Heart right ventricle (tissue), 16 donors: ENCODE measurements around the gene CCP110. TPM values are rescaled to one million over a fixed set of nuclear protein-coding genes. Genes with fewer than 3 reads are reported as not detected.

ENCODE experiments used
- ATAC-seq, 8 donors: fragments of 200-7000 bp; cut with Tn5 transposase; one replicate each; pipeline ENCODE4 v1.9.1; 2020; ENCODE audit warnings: mild to moderate bottlenecking in 8 of 8, moderate library complexity in 8 of 8, moderate number of reproducible peaks in 1 of 8
- DNase-seq, 2 donors: peaks; one replicate each; pipeline ENCODE4 v3.0.0-alpha.2; 2020
- H3K27ac ChIP-seq, 10 donors: fragments of 200-600 bp; sonication (generic) in 2 of 10; one replicate each; pipeline versions ENCODE4 v1.5.0 to v1.8.0; 2020 to 2022; ENCODE audit warnings: mild to moderate bottlenecking in 3 of 10
- H3K27me3 ChIP-seq, 7 donors: fragments of 200-600 bp; one replicate each; pipeline ENCODE4 v1.8.0; 2021 to 2022; ENCODE audit warnings: mild to moderate bottlenecking in 2 of 7
- H3K36me3 ChIP-seq, 9 donors: fragments of 200-600 bp; sonication (generic) in 1 of 9; one replicate each; pipeline versions ENCODE4 v1.5.0 to v1.8.0; 2020 to 2022; ENCODE audit warnings: mild to moderate bottlenecking in 2 of 9
- H3K4me1 ChIP-seq, 9 donors: fragments of 200-600 bp; sonication (generic) in 1 of 9; one replicate each; pipeline versions ENCODE4 v1.5.0 to v1.8.0; 2020 to 2022; ENCODE audit warnings: mild to moderate bottlenecking in 4 of 9
- H3K4me3 ChIP-seq, 10 donors: fragments of 200-600 bp; sonication (generic) in 2 of 10; one replicate each; pipeline versions ENCODE4 v1.5.0 to v1.8.0; 2020 to 2022; ENCODE audit warnings: mild to moderate bottlenecking in 7 of 10, moderate library complexity in 2 of 10
- H3K9me3 ChIP-seq, 11 donors: fragments of 200-600 bp in 10 of 11; sonication (generic) in 2 of 11; one replicate each; pipeline versions ENCODE4 v1.5.0 to v1.8.0; 2013 to 2022; ENCODE audit warnings: mild to moderate bottlenecking in 2 of 11, control low read depth in 1 of 11, moderate library complexity in 1 of 11
- WGBS, 2 donors: extraction: QIAGEN DNeasy Blood & Tissue Kit; methylation state at CpG; one replicate each; pipeline ENCODE4 v1.1.7; 2013; ENCODE audit warnings: inconsistent platforms in 1 of 2; 5-methylcytosine and 5-hydroxymethylcytosine counted together
- intact Hi-C, 10 donors: fragments of 100-400 bp; cut with DNase I; formaldehyde crosslinking; loops; one replicate each; pipeline versions ENCODE4 v1.11.1 to v1.14.2; 2022
- polyA plus RNA-seq, 2 donors: library from polyadenylated mRNA; stranded (reverse); fragments of 200-250 nt; gene quantifications; one replicate each; pipeline ENCODE4 v1.2.3, GENCODE V29; 2013
- total RNA-seq, 10 donors: library from RNA; stranded (reverse); fragmentation: NEBNext Ultra II Directional in 3 of 10; extraction: Animal tissue kit (Norgen Biotek cat#: 25700) in 3 of 10; gene quantifications; one replicate each; pipeline versions ENCODE4 v1.2.1 to v1.2.4, GENCODE V29; 2021 to 2023
- TF ChIP-seq, protein P1 (sequence below), 9 donors: fragments of 200-600 bp; sonication (generic) in 2 of 9; IDR thresholded peaks; one replicate each; pipeline versions ENCODE4 v1.5.0 to v1.8.0; 2021 to 2022; ENCODE audit warnings: antibody characterized with exemption in 9 of 9, mild to moderate bottlenecking in 5 of 9, moderate library complexity in 1 of 9
- donor health status: Arrhythmogenic right ventricular cardiomyopathy.
- donor health status: ischemic (EF 13 %, LVEDD 7.1; RV severe dilation, severe dysfunction).
- donor health status: healthy with polysubstance abuse.
- donor health status: DM: no; HTN: yes; CAD: no.
- donor health status: DM: no; HTN: no; CAD: no.
- donor health status: ischemic (EF 25% LVEDD 6.9; RV normal size, moderate dysfunction).
- donor health status: ischemic (EF 25% LVEDD 5.7; RV mildly dilated, moderate dysfunction).
- donor health status: healthy.
- donor health status: DM: yes; HTN: yes; CAD: no.
- donor health status: Ischemic cardiomyopathy.
- donor health status: ischemic (EF 35%, LVEDD 5.7; RV mildly dilated, moderate dysfunction).
- donor health status: nonischemic (EF 11% LVEDD 7.7; RV severe dilation, severe dysfunction).
- donor health status: DM: yes; HTN: yes; CAD: no.
- donor health status: PGD.
- donor health status: ischemic (EF 29% LVEDD 5.4; RV normal size, mild dysfunction).
- donor health status: nonischemic (EF 23%, LVEDD 6.1; RV moderate dilation, normal function).

Gene CCP110
- total and polyA plus RNA-seq, 12 donors = 2.4 to 8.8 (median 7.6) TPM

DNA sequence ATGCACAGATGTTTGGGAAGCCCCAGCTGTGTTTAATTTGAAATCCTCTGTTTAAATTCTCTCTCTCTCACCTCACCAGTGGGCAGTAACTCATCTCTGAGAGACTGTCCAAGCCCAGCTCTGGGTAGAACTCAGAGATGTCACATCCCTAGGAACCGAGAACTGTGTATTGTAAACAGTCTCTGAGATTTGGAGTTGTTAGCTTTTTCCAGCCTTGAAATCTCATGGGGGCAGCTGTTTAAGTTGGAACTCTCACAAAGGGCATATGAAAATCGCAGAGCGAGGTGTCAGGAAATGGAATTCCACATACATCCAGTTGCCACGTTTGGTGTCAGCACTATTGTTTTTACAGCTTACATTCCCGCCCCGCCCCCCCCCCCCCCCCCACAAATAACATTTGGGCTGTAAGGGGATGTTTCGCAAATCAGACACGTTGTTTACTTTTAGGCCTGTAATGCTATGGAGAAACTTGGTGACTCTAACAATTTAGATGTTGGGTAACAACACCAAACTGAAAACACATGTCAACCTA lies 66.1 kb downstream of the CCP110 start:
- ATAC-seq = peak in 5 of 8 donors; percentile 40 to 58 (median 50)
- Histone ChIP-seq H3K4me3 (no peak overlapping the region), H3K9me3 (no peaks in the 10 kb centered on the region), H3K27ac (no peak overlapping the region), H3K4me1 (peaks cover 0 to 17% (median 8%) of the 10 kb centered on the region in 9 donors), H3K36me3 (peaks cover 0 to 87% (median 19%) of the 10 kb centered on the region in 9 donors), H3K27me3 (no peaks in the 10 kb centered on the region)
- intact Hi-C loops = no loop called here
- 46 to 59% methylated on average over 8 of the region's 8 CpGs for WGBS, 2 donors
- TF ChIP-seq, protein P1, sequence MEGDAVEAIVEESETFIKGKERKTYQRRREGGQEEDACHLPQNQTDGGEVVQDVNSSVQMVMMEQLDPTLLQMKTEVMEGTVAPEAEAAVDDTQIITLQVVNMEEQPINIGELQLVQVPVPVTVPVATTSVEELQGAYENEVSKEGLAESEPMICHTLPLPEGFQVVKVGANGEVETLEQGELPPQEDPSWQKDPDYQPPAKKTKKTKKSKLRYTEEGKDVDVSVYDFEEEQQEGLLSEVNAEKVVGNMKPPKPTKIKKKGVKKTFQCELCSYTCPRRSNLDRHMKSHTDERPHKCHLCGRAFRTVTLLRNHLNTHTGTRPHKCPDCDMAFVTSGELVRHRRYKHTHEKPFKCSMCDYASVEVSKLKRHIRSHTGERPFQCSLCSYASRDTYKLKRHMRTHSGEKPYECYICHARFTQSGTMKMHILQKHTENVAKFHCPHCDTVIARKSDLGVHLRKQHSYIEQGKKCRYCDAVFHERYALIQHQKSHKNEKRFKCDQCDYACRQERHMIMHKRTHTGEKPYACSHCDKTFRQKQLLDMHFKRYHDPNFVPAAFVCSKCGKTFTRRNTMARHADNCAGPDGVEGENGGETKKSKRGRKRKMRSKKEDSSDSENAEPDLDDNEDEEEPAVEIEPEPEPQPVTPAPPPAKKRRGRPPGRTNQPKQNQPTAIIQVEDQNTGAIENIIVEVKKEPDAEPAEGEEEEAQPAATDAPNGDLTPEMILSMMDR (IDR thresholded peaks at IDR 0.05) = no peak
- DNase-seq = no peak

GRCh38 chr16:19595043-19595767 lies 71.5 kb downstream of the CCP110 start:
- H3K27me3 ChIP-seq = no peaks in the 10 kb centered on the region
- H3K27ac ChIP-seq = peak overlapping the region in 4 of 10 donors; percentile 26 to 51 (median 35)
- TF ChIP-seq, protein P1 (IDR thresholded peaks at IDR 0.05) = no peak
- H3K4me1 ChIP-seq = peaks cover 0 to 9% (median 0%) of the 10 kb centered on the region in 9 donors
- DNase-seq (peak; percentile 24 to 50), ATAC-seq (peak; percentile 52 to 97 (median 88))
- 50 to 73% methylated on average over 19 of the region's 19 CpGs for WGBS, 2 donors
- intact Hi-C loops = no loop called here
- H3K4me3 ChIP-seq = no peak overlapping the region
- no peaks in the 10 kb centered on the region for H3K9me3 ChIP-seq
- peaks cover 0 to 95% (median 19%) of the 10 kb centered on the region in 9 donors for H3K36me3 ChIP-seq

DNA sequence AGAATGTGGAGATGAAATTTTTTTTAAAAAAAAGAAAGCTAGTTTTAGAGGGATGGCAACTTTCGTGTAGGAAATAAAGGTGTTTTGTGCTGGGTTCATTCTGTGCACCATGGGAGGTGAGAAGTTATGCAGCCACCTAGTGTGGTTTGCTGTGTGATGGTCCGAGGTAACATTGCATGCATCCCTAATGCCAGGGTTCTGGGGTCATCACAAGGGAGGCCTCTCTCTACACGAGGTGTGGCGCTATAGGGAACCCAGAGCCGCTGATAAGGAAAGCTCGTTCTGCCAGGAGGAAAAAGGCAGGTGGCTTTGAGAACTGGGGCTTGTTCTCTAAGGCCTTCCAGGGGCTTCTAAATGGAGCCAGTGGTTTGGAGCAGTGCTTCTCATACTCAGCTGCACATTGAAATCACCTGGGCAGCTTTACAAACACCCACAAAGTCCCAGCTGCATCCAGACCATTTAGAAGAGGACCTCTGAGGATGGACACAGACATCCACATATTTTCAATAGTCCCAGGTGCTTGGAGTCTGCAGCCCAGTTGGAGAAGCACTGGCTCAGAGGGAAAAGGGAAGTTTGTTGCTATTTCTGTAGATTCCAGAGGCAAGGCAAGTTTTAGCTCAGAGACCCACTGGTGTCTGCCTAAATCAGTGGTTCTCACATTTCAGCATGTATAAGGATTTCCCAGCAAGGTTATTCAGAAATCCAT lies 75.2 kb downstream of the CCP110 start:
- ATAC-seq (no peak), DNase-seq (no peak)
- Histone ChIP-seq H3K4me1 (peaks cover 0 to 12% (median 0%) of the 10 kb centered on the region in 9 donors), H3K27me3 (no peaks in the 10 kb centered on the region), H3K9me3 (no peaks in the 10 kb centered on the region), H3K36me3 (peaks cover 0 to 85% (median 6%) of the 10 kb centered on the region in 9 donors), H3K27ac (no peak overlapping the region), H3K4me3 (no peak overlapping the region)
- intact Hi-C loops = no loop called here
- 78% methylated on average over 6 of the region's 6 CpGs for WGBS, 2 donors
- TF ChIP-seq, protein P1 (IDR thresholded peaks at IDR 0.05) = no peak

- intact Hi-C loops = loop anchor here in 5 of 10 donors (1.0 to 10.0 kb wide), 5 partner anchors 85 to 785 kb away; no protein-coding TSS in a partner anchor
- peaks cover 0 to 78% (median 6%) of the 10 kb centered on the region in 9 donors for H3K36me3 ChIP-seq
- WGBS, 2 donors = 83 to 87% methylated on average over 5 of the region's 5 CpGs
- no peak overlapping the region for H3K27ac ChIP-seq
- no peak overlapping the region for H3K4me3 ChIP-seq
- no peaks in the 10 kb centered on the region for H3K9me3 ChIP-seq
- TF ChIP-seq, protein P1 (IDR thresholded peaks at IDR 0.05) = no peak
- DNase-seq (no peak), ATAC-seq (no peak)
- H3K4me1 ChIP-seq = peaks cover 0 to 15% (median 0%) of the 10 kb centered on the region in 9 donors
- no peaks in the 10 kb centered on the region for H3K27me3 ChIP-seq
Observed at GRCh38 chr16:19599968-19600716, 76.4 kb downstream of the CCP110 start.
